K562 (cell line): ENCODE measurements around the gene TRIM62. TPM values are rescaled to one million over a fixed set of nuclear protein-coding genes. Genes with fewer than 3 reads are reported as not detected.
A peak's percentile ranks its signal among the peaks of the same experiment; 100 is the strongest.

Experiments used
- ATAC-seq: fragments of 200-7000 bp; cut with Tn5 transposase; 3 replicates; pipeline ENCODE4 v1.9.1; 2020; ENCODE audit warnings: moderate library complexity
- BruUV-seq: library from RNA; stranded (reverse); fragments of 400-500 nt; replicated peaks from 2 replicates; lab custom pipeline; 2021; lab: Mats Ljungman, UMichigan
- CTCF ChIA-PET: fragments of 300-600 bp; formaldehyde crosslinking; extraction: SDS; loops from one replicate; lab custom pipeline; 2021; ENCODE audit warnings: low intra/inter-chr PET ratio; lab: Yijun Ruan, JAX
- POLR2A ChIA-PET: fragments of 300-600, 350-650 bp; sonication (Branson Sonifier 250); formaldehyde crosslinking; extraction: SDS; loops from one replicate; lab custom pipeline; 2021; ENCODE audit warnings: antibody characterized with exemption, inconsistent platforms; lab: Yijun Ruan, JAX
- DNase-seq, 4 experiments: peaks; one replicate each; pipeline versions ENCODE4 v3.0.0 to v3.0.0-alpha.2; 2011 to 2018; ENCODE audit warnings: low spot score in 3 of 4, mixed read lengths in 3 of 4; ENCODE audit errors: extremely low read depth in 1 of 4
- FAIRE-seq: peaks from 2 replicates; lab custom pipeline; 2011; peaks lifted over from hg19 to GRCh38; lab: Jason Lieb, UNC
- H2AFZ ChIP-seq: 2 replicates; pipeline ENCODE4 v1.6.0; 2011; ENCODE audit warnings: low read depth, low read length, control low read depth, inconsistent platforms
- H3K27ac ChIP-seq: fragments of 200-600 bp; 3 replicates; pipeline ENCODE4 v1.8.0; 2011; ENCODE audit warnings: low read depth, mild to moderate bottlenecking, control low read depth, inconsistent platforms, low read length, moderate library complexity, mixed read lengths; ENCODE audit errors: extremely low read depth
- H3K27me3 ChIP-seq, 2 experiments: fragments of 300-600 bp in 1 of 2; 2 replicates in 1 of 2; 3 replicates in 1 of 2; pipeline versions ENCODE4 v1.6.0 to v1.8.0; 2011; ENCODE audit warnings: inconsistent platforms in 2 of 2, low read length in 2 of 2, mild to moderate bottlenecking in 1 of 2, mixed read lengths in 1 of 2, moderate library complexity in 1 of 2; ENCODE audit not compliant: control insufficient read depth in 2 of 2, insufficient read depth in 2 of 2
- H3K36me3 ChIP-seq: fragments of 300-600 bp; 3 replicates; pipeline ENCODE4 v1.8.0; 2011; ENCODE audit warnings: mild to moderate bottlenecking, low read length, inconsistent platforms; ENCODE audit not compliant: control insufficient read depth, insufficient read depth
- H3K4me1 ChIP-seq, 2 experiments: fragments of 200-600 bp in 1 of 2; replicated peaks in 1 of 2; 2 replicates in 1 of 2; 3 replicates in 1 of 2; pipeline versions ENCODE4 v1.5.1 to v1.8.0; 2011; ENCODE audit warnings: inconsistent platforms in 2 of 2, low read length in 2 of 2, mild to moderate bottlenecking in 1 of 2, mixed read lengths in 1 of 2, moderate library complexity in 1 of 2; ENCODE audit not compliant: control insufficient read depth in 2 of 2, insufficient read depth in 2 of 2
- H3K4me2 ChIP-seq: 2 replicates; pipeline ENCODE4 v1.6.1; 2011; ENCODE audit warnings: low read length, control low read depth, inconsistent platforms, mixed read lengths; ENCODE audit not compliant: insufficient read depth
- H3K4me3 ChIP-seq: fragments of 200-600 bp; sonication (generic), shearing (Covaris generic); 2 replicates; pipeline ENCODE4 v1.5.1; 2016; ENCODE audit warnings: control low read depth, inconsistent platforms
- H3K79me2 ChIP-seq: fragments of 200-600 bp; 3 replicates; pipeline ENCODE4 v1.8.0; 2011; ENCODE audit warnings: low read length, inconsistent platforms; ENCODE audit not compliant: control insufficient read depth, insufficient read depth
- H3K9ac ChIP-seq, 2 experiments: 2 replicates each; pipeline versions ENCODE4 v1.6.0 to v1.6.1; 2011; ENCODE audit warnings: low read depth in 2 of 2, low read length in 2 of 2, control low read depth in 1 of 2, inconsistent platforms in 1 of 2, mild to moderate bottlenecking in 1 of 2, mixed read lengths in 1 of 2; ENCODE audit not compliant: insufficient read depth in 1 of 2
- H3K9me1 ChIP-seq: one replicate; pipeline ENCODE4 v1.6.0; 2011; ENCODE audit warnings: inconsistent platforms, mild to moderate bottlenecking, low read length, moderate library complexity; ENCODE audit not compliant: control insufficient read depth, insufficient read depth
- H3K9me3 ChIP-seq: replicated peaks from 2 replicates; pipeline ENCODE4 v1.5.1; 2011; ENCODE audit warnings: low read depth, low read length, inconsistent platforms; ENCODE audit not compliant: control insufficient read depth, insufficient read depth
- H4K20me1 ChIP-seq: replicated peaks from 2 replicates; pipeline ENCODE4 v1.6.1; 2011; ENCODE audit warnings: low read length, inconsistent platforms, mixed read lengths; ENCODE audit not compliant: control insufficient read depth, insufficient read depth
- HDGF ChIP-seq: fragments of 450-650 bp; IDR thresholded peaks from 2 replicates; pipeline ENCODE4 v1.6.1; 2016
- ZNF274 ChIP-seq: IDR thresholded peaks from 2 replicates; pipeline ENCODE4 v1.6.1; 2011; ENCODE audit warnings: low read depth, mild to moderate bottlenecking, low read length, moderate library complexity, borderline replicate concordance
- ZNF668 ChIP-seq: fragments of 250-450 bp; sonication (Bioruptor Pico); IDR thresholded peaks from 2 replicates; pipeline ENCODE4 v1.8.0; 2022; ENCODE audit warnings: mild to moderate bottlenecking, inconsistent platforms
- WGBS: fragments of 100-300 bp; shearing (Covaris generic); methylation state at CpG from one replicate; pipeline ENCODE4 v1.1.6; 2016; ENCODE audit warnings: low coverage, mixed read lengths; ENCODE audit not compliant: insufficient coverage; ENCODE audit errors: missing lambda C conversion rate; 5-methylcytosine and 5-hydroxymethylcytosine counted together
- in situ Hi-C: fragments of 300-500 bp; cut with MboI; formaldehyde crosslinking; loops from 4 replicates; pipeline ENCODE4 v1.15.0; 2018; ENCODE audit warnings: inconsistent platforms, mixed read lengths
- intact Hi-C: fragments of 100-400 bp; cut with micrococcal nuclease; formaldehyde crosslinking; loops from 2 replicates; pipeline ENCODE4 v1.14.2; 2022
- polyA plus RNA-seq, 8 experiments: library from polyadenylated mRNA; depleted of rRNA in 4 of 8; stranded (reverse) in 5 of 8; unstranded in 3 of 8; fragments of >200 nt; fragmentation: Nextera tagmentation in 2 of 8; fragmentation: Illumina TruSeq in 1 of 8; extraction: Ambion mirVana in 2 of 8; extraction: Trizol in 1 of 8; gene quantifications; 2 replicates each; pipeline versions ENCODE4 v1.2.1 to v1.2.3, GENCODE V29; 2011 to 2014; ENCODE audit warnings: inconsistent platforms in 1 of 8, missing spikeins in 1 of 8
- total RNA-seq, 7 experiments: library from RNA; depleted of rRNA in 6 of 7; stranded (reverse); fragments of >200 nt in 6 of 7; fragmentation: Illumina TruSeq in 2 of 7; extraction: Trizol in 2 of 7; gene quantifications; 2 replicates each; pipeline versions ENCODE4 v1.2.1 to v1.2.3, GENCODE V29; 2011 to 2021; ENCODE audit warnings: low replicate concordance in 1 of 7
- TF ChIP-seq, protein P1 (sequence below): IDR thresholded peaks from 2 replicates; pipeline ENCODE4 v1.6.1; 2011; ENCODE audit warnings: borderline replicate concordance, low read depth, mild to moderate bottlenecking, moderate library complexity, low read length; ENCODE audit not compliant: insufficient read depth, poor library complexity, severe bottlenecking
- TF ChIP-seq, protein P2 (sequence below), 3 experiments: IDR thresholded peaks in 2 of 3; conservative IDR thresholded peaks in 1 of 3; 2 replicates each; pipeline ENCODE4 v1.5.1; 2011 to 2012; ENCODE audit warnings: low read length in 3 of 3, mild to moderate bottlenecking in 3 of 3, control low read depth in 2 of 3, improper control_type of control experiment in 1 of 3, inconsistent platforms in 1 of 3, low read depth in 1 of 3, mixed read lengths in 1 of 3, moderate library complexity in 1 of 3; ENCODE audit not compliant: insufficient read depth in 2 of 3
- TF ChIP-seq, protein P3 (sequence below), 2 experiments: fragments of 450-650 bp; formaldehyde crosslinking in 1 of 2; IDR thresholded peaks; 2 replicates each; pipeline versions ENCODE4 v1.4.0 to v1.6.1; 2014 to 2020; ENCODE audit warnings: mild to moderate bottlenecking in 2 of 2, borderline replicate concordance in 1 of 2, low read depth in 1 of 2

The TRIM62 gene
- total and polyA plus RNA-seq, 9 of the 15 experiments (the other 6 are each of a cell fraction or from before 2014, with no cell fraction given), result 0.18 to 2.3 (median 0.52) TPM

DNA sequence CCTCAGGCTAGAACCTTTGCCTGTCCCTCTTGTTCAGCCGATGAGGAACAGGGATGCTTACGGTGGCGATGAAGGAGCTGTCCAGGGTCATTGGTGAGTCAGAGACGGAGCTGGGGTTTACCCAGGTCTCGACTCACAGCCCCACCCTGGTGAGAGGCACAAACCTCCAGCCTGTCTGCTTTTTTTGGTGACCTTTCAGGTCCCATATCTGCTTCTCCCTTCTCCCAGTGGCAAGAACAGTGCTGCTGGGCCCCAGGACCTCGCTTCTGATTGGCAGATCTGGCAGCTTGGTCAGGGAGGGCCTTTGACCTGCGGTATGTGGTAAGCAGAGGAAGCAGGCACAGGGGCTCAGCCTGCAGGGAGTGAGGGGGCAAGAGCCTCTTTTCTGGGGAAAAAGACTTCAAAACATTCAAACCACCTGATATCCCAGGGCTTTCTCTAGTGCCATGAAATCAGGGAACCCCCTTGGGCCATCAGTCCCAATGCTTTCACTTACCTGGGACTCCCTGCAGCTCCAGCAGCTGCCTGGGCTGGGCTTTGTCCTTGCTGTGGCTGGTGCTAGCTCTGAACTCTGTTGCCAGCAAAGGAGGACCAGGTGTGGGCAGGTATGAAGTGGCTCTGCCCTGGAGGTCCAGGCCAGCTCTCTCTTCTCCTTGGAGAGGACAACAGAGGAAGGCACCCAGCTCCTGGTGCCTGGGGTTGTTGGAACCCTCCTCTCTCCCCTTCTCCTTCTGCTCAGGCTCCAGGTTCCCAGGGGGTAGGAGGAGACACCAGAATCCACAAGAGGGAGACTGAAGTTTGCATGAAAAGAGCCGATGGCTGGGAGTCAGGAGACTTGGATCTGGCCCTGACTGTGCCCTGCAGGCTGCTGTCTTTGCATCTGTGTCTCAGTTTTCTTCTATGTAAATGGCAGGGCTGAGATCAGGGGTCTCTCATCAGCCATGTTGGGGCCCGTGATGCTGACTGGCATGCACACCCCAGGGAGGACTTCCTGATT lies 41.4 kb downstream of the TRIM62 start:
- intact Hi-C loops (no loop called here), in situ Hi-C loops (no loop called here)
- H3K9ac ChIP-seq, result no peak overlapping the region
- no peaks in the 10 kb centered on the region for H3K9me3 ChIP-seq
- peaks cover 0 to 16% of the 10 kb centered on the region in 2 experiments; a peak in 4 of 5 replicates for H3K4me1 ChIP-seq
- no peaks in the 10 kb centered on the region for H3K9me1 ChIP-seq
- H3K27ac ChIP-seq, result no peak overlapping the region
- ATAC-seq (peak; percentile 52), FAIRE-seq (no peak), DNase-seq (no peak)
- H3K4me3 ChIP-seq, result no peak overlapping the region
- H3K79me2 ChIP-seq, result no peaks in the 10 kb centered on the region
- no peak overlapping the region for H3K4me2 ChIP-seq
- H2AFZ ChIP-seq, result no peak overlapping the region
- BruUV-seq, result no TSS peak
- H3K36me3 ChIP-seq, result no peaks in the 10 kb centered on the region
- under 1% methylated on average over 9 of the region's 9 CpGs for WGBS
- CTCF ChIA-PET, result no interaction called here
- H3K27me3 ChIP-seq, result peaks cover under 1 to 9% of the 10 kb centered on the region in 2 experiments; a peak in 4 of 5 replicates
- POLR2A ChIA-PET, result interaction anchor here (0.6 to 1.8 kb wide), 5 partner anchors 12 to 772 kb away, joined by 3 to 5 read pairs (median 3); partner anchors contain the start of gene TRIM62
- no peaks in the 10 kb centered on the region; the same call in 1 of the 2 replicates for H4K20me1 ChIP-seq
- TF ChIP-seq, protein P1, sequence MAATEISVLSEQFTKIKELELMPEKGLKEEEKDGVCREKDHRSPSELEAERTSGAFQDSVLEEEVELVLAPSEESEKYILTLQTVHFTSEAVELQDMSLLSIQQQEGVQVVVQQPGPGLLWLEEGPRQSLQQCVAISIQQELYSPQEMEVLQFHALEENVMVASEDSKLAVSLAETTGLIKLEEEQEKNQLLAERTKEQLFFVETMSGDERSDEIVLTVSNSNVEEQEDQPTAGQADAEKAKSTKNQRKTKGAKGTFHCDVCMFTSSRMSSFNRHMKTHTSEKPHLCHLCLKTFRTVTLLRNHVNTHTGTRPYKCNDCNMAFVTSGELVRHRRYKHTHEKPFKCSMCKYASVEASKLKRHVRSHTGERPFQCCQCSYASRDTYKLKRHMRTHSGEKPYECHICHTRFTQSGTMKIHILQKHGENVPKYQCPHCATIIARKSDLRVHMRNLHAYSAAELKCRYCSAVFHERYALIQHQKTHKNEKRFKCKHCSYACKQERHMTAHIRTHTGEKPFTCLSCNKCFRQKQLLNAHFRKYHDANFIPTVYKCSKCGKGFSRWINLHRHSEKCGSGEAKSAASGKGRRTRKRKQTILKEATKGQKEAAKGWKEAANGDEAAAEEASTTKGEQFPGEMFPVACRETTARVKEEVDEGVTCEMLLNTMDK, result peak; percentile 26
- TF ChIP-seq HDGF (no peak), ZNF668 (CRISPR knock-in tag) (no peak), ZNF274 (no peak)
- TF ChIP-seq, protein P2, sequence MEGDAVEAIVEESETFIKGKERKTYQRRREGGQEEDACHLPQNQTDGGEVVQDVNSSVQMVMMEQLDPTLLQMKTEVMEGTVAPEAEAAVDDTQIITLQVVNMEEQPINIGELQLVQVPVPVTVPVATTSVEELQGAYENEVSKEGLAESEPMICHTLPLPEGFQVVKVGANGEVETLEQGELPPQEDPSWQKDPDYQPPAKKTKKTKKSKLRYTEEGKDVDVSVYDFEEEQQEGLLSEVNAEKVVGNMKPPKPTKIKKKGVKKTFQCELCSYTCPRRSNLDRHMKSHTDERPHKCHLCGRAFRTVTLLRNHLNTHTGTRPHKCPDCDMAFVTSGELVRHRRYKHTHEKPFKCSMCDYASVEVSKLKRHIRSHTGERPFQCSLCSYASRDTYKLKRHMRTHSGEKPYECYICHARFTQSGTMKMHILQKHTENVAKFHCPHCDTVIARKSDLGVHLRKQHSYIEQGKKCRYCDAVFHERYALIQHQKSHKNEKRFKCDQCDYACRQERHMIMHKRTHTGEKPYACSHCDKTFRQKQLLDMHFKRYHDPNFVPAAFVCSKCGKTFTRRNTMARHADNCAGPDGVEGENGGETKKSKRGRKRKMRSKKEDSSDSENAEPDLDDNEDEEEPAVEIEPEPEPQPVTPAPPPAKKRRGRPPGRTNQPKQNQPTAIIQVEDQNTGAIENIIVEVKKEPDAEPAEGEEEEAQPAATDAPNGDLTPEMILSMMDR (IDR thresholded peaks at IDR 0.05 in 2 of 3, conservative IDR thresholded peaks at IDR 0.05 in 1 of 3; ENCODE audit: insufficient read depth in 2 of 3, low read depth in 1 of 3, low read length in 3 of 3), result peak; percentile 14 to 29 (median 25); a peak in 2 of 6 replicates
- TF ChIP-seq, protein P3, sequence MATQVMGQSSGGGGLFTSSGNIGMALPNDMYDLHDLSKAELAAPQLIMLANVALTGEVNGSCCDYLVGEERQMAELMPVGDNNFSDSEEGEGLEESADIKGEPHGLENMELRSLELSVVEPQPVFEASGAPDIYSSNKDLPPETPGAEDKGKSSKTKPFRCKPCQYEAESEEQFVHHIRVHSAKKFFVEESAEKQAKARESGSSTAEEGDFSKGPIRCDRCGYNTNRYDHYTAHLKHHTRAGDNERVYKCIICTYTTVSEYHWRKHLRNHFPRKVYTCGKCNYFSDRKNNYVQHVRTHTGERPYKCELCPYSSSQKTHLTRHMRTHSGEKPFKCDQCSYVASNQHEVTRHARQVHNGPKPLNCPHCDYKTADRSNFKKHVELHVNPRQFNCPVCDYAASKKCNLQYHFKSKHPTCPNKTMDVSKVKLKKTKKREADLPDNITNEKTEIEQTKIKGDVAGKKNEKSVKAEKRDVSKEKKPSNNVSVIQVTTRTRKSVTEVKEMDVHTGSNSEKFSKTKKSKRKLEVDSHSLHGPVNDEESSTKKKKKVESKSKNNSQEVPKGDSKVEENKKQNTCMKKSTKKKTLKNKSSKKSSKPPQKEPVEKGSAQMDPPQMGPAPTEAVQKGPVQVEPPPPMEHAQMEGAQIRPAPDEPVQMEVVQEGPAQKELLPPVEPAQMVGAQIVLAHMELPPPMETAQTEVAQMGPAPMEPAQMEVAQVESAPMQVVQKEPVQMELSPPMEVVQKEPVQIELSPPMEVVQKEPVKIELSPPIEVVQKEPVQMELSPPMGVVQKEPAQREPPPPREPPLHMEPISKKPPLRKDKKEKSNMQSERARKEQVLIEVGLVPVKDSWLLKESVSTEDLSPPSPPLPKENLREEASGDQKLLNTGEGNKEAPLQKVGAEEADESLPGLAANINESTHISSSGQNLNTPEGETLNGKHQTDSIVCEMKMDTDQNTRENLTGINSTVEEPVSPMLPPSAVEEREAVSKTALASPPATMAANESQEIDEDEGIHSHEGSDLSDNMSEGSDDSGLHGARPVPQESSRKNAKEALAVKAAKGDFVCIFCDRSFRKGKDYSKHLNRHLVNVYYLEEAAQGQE (IDR thresholded peaks at IDR 0.05; ENCODE audit: borderline replicate concordance), result peak; percentile 83
- TF ChIP-seq, protein P3 (CRISPR knock-in tag; IDR thresholded peaks at IDR 0.05; ENCODE audit: low read depth), result peak; percentile 56; the same call in 1 of the 2 replicates
